SH-SY5Y (cell line): ENCODE data around the gene DNAH10.

ENCODE experiments used
- GATA2 ChIP-seq: IDR thresholded peaks from 2 replicates; pipeline ENCODE4 v1.6.1; 2011; ENCODE audit warnings: mild to moderate bottlenecking, low read depth, low read length
- GATA3 ChIP-seq: IDR thresholded peaks from 2 replicates; pipeline ENCODE4 v1.6.1; 2011; ENCODE audit warnings: low read depth, mild to moderate bottlenecking, low read length, moderate library complexity

DNAH10 gene

GRCh38 chr12:123984903-123985302, 222.8 kb downstream of the DNAH10 start:
- TF ChIP-seq GATA2: no peak
- TF ChIP-seq GATA3: no peak
